K562 (cell line): ENCODE measurements around the gene MSH2. TPM values are rescaled to one million over a fixed set of nuclear protein-coding genes. Genes with fewer than 3 reads are reported as not detected.

ENCODE experiments used
- ATAC-seq: fragments of 200-7000 bp; cut with Tn5 transposase; 3 replicates; pipeline ENCODE4 v1.9.1; 2020; ENCODE audit warnings: moderate library complexity
- BruUV-seq: library from RNA; stranded (reverse); fragments of 400-500 nt; replicated peaks from 2 replicates; lab custom pipeline; 2021; lab: Mats Ljungman, UMichigan
- CTCF ChIA-PET: fragments of 300-600 bp; formaldehyde crosslinking; extraction: SDS; loops from one replicate; lab custom pipeline; 2021; ENCODE audit warnings: low intra/inter-chr PET ratio; lab: Yijun Ruan, JAX
- POLR2A ChIA-PET: fragments of 300-600, 350-650 bp; sonication (Branson Sonifier 250); formaldehyde crosslinking; extraction: SDS; loops from one replicate; lab custom pipeline; 2021; ENCODE audit warnings: antibody characterized with exemption, inconsistent platforms; lab: Yijun Ruan, JAX
- DNase-seq, 4 experiments: peaks; one replicate each; pipeline versions ENCODE4 v3.0.0 to v3.0.0-alpha.2; 2011 to 2018; ENCODE audit warnings: low spot score in 3 of 4, mixed read lengths in 3 of 4; ENCODE audit errors: extremely low read depth in 1 of 4
- FAIRE-seq: peaks from 2 replicates; lab custom pipeline; 2011; peaks lifted over from hg19 to GRCh38; lab: Jason Lieb, UNC
- H2AFZ ChIP-seq: 2 replicates; pipeline ENCODE4 v1.6.0; 2011; ENCODE audit warnings: low read depth, low read length, control low read depth, inconsistent platforms
- H3K27ac ChIP-seq: fragments of 200-600 bp; 3 replicates; pipeline ENCODE4 v1.8.0; 2011; ENCODE audit warnings: low read depth, mild to moderate bottlenecking, control low read depth, inconsistent platforms, low read length, moderate library complexity, mixed read lengths; ENCODE audit errors: extremely low read depth
- H3K27me3 ChIP-seq, 2 experiments: fragments of 300-600 bp in 1 of 2; 2 replicates in 1 of 2; 3 replicates in 1 of 2; pipeline versions ENCODE4 v1.6.0 to v1.8.0; 2011; ENCODE audit warnings: inconsistent platforms in 2 of 2, low read length in 2 of 2, mild to moderate bottlenecking in 1 of 2, mixed read lengths in 1 of 2, moderate library complexity in 1 of 2; ENCODE audit not compliant: control insufficient read depth in 2 of 2, insufficient read depth in 2 of 2
- H3K36me3 ChIP-seq: fragments of 300-600 bp; 3 replicates; pipeline ENCODE4 v1.8.0; 2011; ENCODE audit warnings: mild to moderate bottlenecking, low read length, inconsistent platforms; ENCODE audit not compliant: control insufficient read depth, insufficient read depth
- H3K4me1 ChIP-seq, 2 experiments: fragments of 200-600 bp in 1 of 2; replicated peaks in 1 of 2; 2 replicates in 1 of 2; 3 replicates in 1 of 2; pipeline versions ENCODE4 v1.5.1 to v1.8.0; 2011; ENCODE audit warnings: inconsistent platforms in 2 of 2, low read length in 2 of 2, mild to moderate bottlenecking in 1 of 2, mixed read lengths in 1 of 2, moderate library complexity in 1 of 2; ENCODE audit not compliant: control insufficient read depth in 2 of 2, insufficient read depth in 2 of 2
- H3K4me2 ChIP-seq: 2 replicates; pipeline ENCODE4 v1.6.1; 2011; ENCODE audit warnings: low read length, control low read depth, inconsistent platforms, mixed read lengths; ENCODE audit not compliant: insufficient read depth
- H3K4me3 ChIP-seq: fragments of 200-600 bp; sonication (generic), shearing (Covaris generic); 2 replicates; pipeline ENCODE4 v1.5.1; 2016; ENCODE audit warnings: control low read depth, inconsistent platforms
- H3K79me2 ChIP-seq: fragments of 200-600 bp; 3 replicates; pipeline ENCODE4 v1.8.0; 2011; ENCODE audit warnings: low read length, inconsistent platforms; ENCODE audit not compliant: control insufficient read depth, insufficient read depth
- H3K9ac ChIP-seq, 2 experiments: 2 replicates each; pipeline versions ENCODE4 v1.6.0 to v1.6.1; 2011; ENCODE audit warnings: low read depth in 2 of 2, low read length in 2 of 2, control low read depth in 1 of 2, inconsistent platforms in 1 of 2, mild to moderate bottlenecking in 1 of 2, mixed read lengths in 1 of 2; ENCODE audit not compliant: insufficient read depth in 1 of 2
- H3K9me1 ChIP-seq: one replicate; pipeline ENCODE4 v1.6.0; 2011; ENCODE audit warnings: inconsistent platforms, mild to moderate bottlenecking, low read length, moderate library complexity; ENCODE audit not compliant: control insufficient read depth, insufficient read depth
- H3K9me3 ChIP-seq: replicated peaks from 2 replicates; pipeline ENCODE4 v1.5.1; 2011; ENCODE audit warnings: low read depth, low read length, inconsistent platforms; ENCODE audit not compliant: control insufficient read depth, insufficient read depth
- H4K20me1 ChIP-seq: replicated peaks from 2 replicates; pipeline ENCODE4 v1.6.1; 2011; ENCODE audit warnings: low read length, inconsistent platforms, mixed read lengths; ENCODE audit not compliant: control insufficient read depth, insufficient read depth
- CBX1 ChIP-seq: sonication (generic); IDR thresholded peaks from 2 replicates; pipeline ENCODE4 v1.6.1; 2016; ENCODE audit warnings: antibody characterized with exemption, low read depth, mild to moderate bottlenecking
- CREB3 ChIP-seq: fragments of 450-650 bp; conservative IDR thresholded peaks from 2 replicates; pipeline ENCODE4 v1.6.1; 2016; ENCODE audit warnings: missing genetic modification characterization, low read depth, mild to moderate bottlenecking, missing compliant biosample characterization, moderate library complexity
- EGR1 ChIP-seq: fragments of 450-650 bp; conservative IDR thresholded peaks from 2 replicates; pipeline ENCODE4 v1.6.1; 2017; ENCODE audit warnings: mild to moderate bottlenecking
- FOXO4 ChIP-seq: fragments of 450-650 bp; formaldehyde crosslinking; IDR thresholded peaks from 2 replicates; pipeline ENCODE4 v1.4.0; 2020; ENCODE audit warnings: mild to moderate bottlenecking, moderate library complexity
- GTF2A2 ChIP-seq: IDR thresholded peaks from 2 replicates; pipeline ENCODE4 v1.6.1; 2016; ENCODE audit warnings: mild to moderate bottlenecking, missing genetic modification characterization, missing compliant biosample characterization
- HIVEP1 ChIP-seq: fragments of 250-450 bp; sonication (Bioruptor Pico); IDR thresholded peaks from 2 replicates; pipeline ENCODE4 v1.4.0; 2020; ENCODE audit warnings: mild to moderate bottlenecking
- HNRNPH1 ChIP-seq: fragments of 200-400 bp; formaldehyde crosslinking; optimal IDR thresholded peaks from 2 replicates; pipeline ENCODE3; 2017; ENCODE audit warnings: low read depth, mild to moderate bottlenecking, low read length, moderate library complexity
- IRF9 ChIP-seq: fragments of 450-650 bp; IDR thresholded peaks from 2 replicates; pipeline ENCODE4 v1.6.1; 2016; ENCODE audit warnings: missing biosample characterization, missing genetic modification characterization
- KLF6 ChIP-seq: fragments of 250-450 bp; sonication (Bioruptor Pico); IDR thresholded peaks from 2 replicates; pipeline ENCODE4 v1.4.0; 2020; ENCODE audit warnings: mild to moderate bottlenecking, moderate library complexity, borderline replicate concordance
- MED1 ChIP-seq: sonication (generic); formaldehyde crosslinking; IDR thresholded peaks from 2 replicates; pipeline ENCODE4 v1.8.1; 2023; ENCODE audit warnings: missing genetic modification reagents, borderline replicate concordance
- MXI1 ChIP-seq: IDR thresholded peaks from 2 replicates; pipeline ENCODE4 v1.6.1; 2011; ENCODE audit warnings: low read depth, mild to moderate bottlenecking, improper control_type of control experiment, low read length
- MYNN ChIP-seq, 2 experiments: sonication (generic); formaldehyde crosslinking in 1 of 2; IDR thresholded peaks; 2 replicates each; pipeline versions ENCODE4 v1.5.0 to v1.6.1; 2016 to 2020; ENCODE audit warnings: antibody characterized with exemption in 1 of 2, missing genetic modification reagents in 1 of 2
- NCOA6 ChIP-seq: fragments of 450-650 bp; IDR thresholded peaks from 2 replicates; pipeline ENCODE4 v1.6.1; 2017; ENCODE audit warnings: mild to moderate bottlenecking
- SUPT5H ChIP-seq: fragments of 450-650 bp; IDR thresholded peaks from 2 replicates; pipeline ENCODE4 v1.6.1; 2016
- TSC22D4 ChIP-seq: fragments of 450-650 bp; IDR thresholded peaks from 2 replicates; pipeline ENCODE4 v1.6.1; 2016; ENCODE audit warnings: missing genetic modification characterization, missing biosample characterization, control low read depth
- ZNF398 ChIP-seq: fragments of 250-450 bp; sonication (Bioruptor Pico); IDR thresholded peaks from 2 replicates; pipeline ENCODE4 v1.8.0; 2021; ENCODE audit warnings: moderate library complexity, mild to moderate bottlenecking, inconsistent platforms
- ZZZ3 ChIP-seq: fragments of 450-650 bp; IDR thresholded peaks from 2 replicates; pipeline ENCODE4 v1.6.1; 2016; ENCODE audit warnings: antibody characterized with exemption, mild to moderate bottlenecking, moderate library complexity
- WGBS: fragments of 100-300 bp; shearing (Covaris generic); methylation state at CpG from one replicate; pipeline ENCODE4 v1.1.6; 2016; ENCODE audit warnings: low coverage, mixed read lengths; ENCODE audit not compliant: insufficient coverage; ENCODE audit errors: missing lambda C conversion rate; 5-methylcytosine and 5-hydroxymethylcytosine counted together
- in situ Hi-C: fragments of 300-500 bp; cut with MboI; formaldehyde crosslinking; loops from 4 replicates; pipeline ENCODE4 v1.15.0; 2018; ENCODE audit warnings: inconsistent platforms, mixed read lengths
- intact Hi-C: fragments of 100-400 bp; cut with micrococcal nuclease; formaldehyde crosslinking; loops from 2 replicates; pipeline ENCODE4 v1.14.2; 2022
- polyA plus RNA-seq, 8 experiments: library from polyadenylated mRNA; depleted of rRNA in 4 of 8; stranded (reverse) in 5 of 8; unstranded in 3 of 8; fragments of >200 nt; fragmentation: Nextera tagmentation in 2 of 8; fragmentation: Illumina TruSeq in 1 of 8; extraction: Ambion mirVana in 2 of 8; extraction: Trizol in 1 of 8; gene quantifications; 2 replicates each; pipeline versions ENCODE4 v1.2.1 to v1.2.3, GENCODE V29; 2011 to 2014; ENCODE audit warnings: inconsistent platforms in 1 of 8, missing spikeins in 1 of 8
- total RNA-seq, 7 experiments: library from RNA; depleted of rRNA in 6 of 7; stranded (reverse); fragments of >200 nt in 6 of 7; fragmentation: Illumina TruSeq in 2 of 7; extraction: Trizol in 2 of 7; gene quantifications; 2 replicates each; pipeline versions ENCODE4 v1.2.1 to v1.2.3, GENCODE V29; 2011 to 2021; ENCODE audit warnings: low replicate concordance in 1 of 7

MSH2 gene
- total and polyA plus RNA-seq, 9 of the 15 experiments (the other 6 are each of a cell fraction or from before 2014, with no cell fraction given): 51.8 to 139 (median 113) TPM

GRCh38 chr2:47521666-47522285 lies 118.8 kb downstream of the MSH2 start:
- in situ Hi-C loops (no loop called here), intact Hi-C loops (no loop called here)
- H3K9ac ChIP-seq: no peak overlapping the region
- FAIRE-seq: no peak
- H3K4me1 ChIP-seq: peaks cover 6 to 12% of the 10 kb centered on the region in 2 experiments
- H3K9me1 ChIP-seq: no peaks in the 10 kb centered on the region
- no peak overlapping the region for H3K4me3 ChIP-seq
- no peak overlapping the region for H3K27ac ChIP-seq
- no peak overlapping the region for H3K4me2 ChIP-seq
- no peak for ATAC-seq
- no peaks in the 10 kb centered on the region for H3K36me3 ChIP-seq
- 82% methylated on average over 10 of the region's 22 CpGs for WGBS
- ChIA-PET CTCF (interaction anchor here (0.6 kb wide), 1 partner anchor 10 kb away, joined by 3 read pairs; no protein-coding TSS in a partner anchor), POLR2A (no interaction called here)
- no peaks in the 10 kb centered on the region for H4K20me1 ChIP-seq
- no peaks in the 10 kb centered on the region for H3K79me2 ChIP-seq
- peaks cover 4 to 45% of the 10 kb centered on the region in 2 experiments; a peak in 4 of 5 replicates for H3K27me3 ChIP-seq
- no peaks in the 10 kb centered on the region for H3K9me3 ChIP-seq
- no TSS peak for BruUV-seq
- H2AFZ ChIP-seq: no peak overlapping the region
- no peak for DNase-seq
- TF ChIP-seq MXI1 (no peak), FOXO4 (CRISPR knock-in tag) (no peak), MED1 (CRISPR knock-in tag) (no peak), ZZZ3 (no peak), MYNN (IDR thresholded peaks at IDR 0.05) (no peak), MYNN (CRISPR knock-in tag; IDR thresholded peaks at IDR 0.05) (no peak), TSC22D4 (tag) (no peak), NCOA6 (no peak), ZNF398 (CRISPR knock-in tag) (no peak), SUPT5H (no peak), IRF9 (tag) (no peak), HIVEP1 (no peak), EGR1 (no peak), CREB3 (tag) (no peak), CBX1 (no peak), KLF6 (CRISPR knock-in tag) (no peak), GTF2A2 (tag) (no peak), HNRNPH1 (no peak)
